ENCODE data around the gene RFX3. TPM values are rescaled to one million over a fixed set of nuclear protein-coding genes. Genes with fewer than 3 reads are reported as not detected.

Gene RFX3
- total RNA-seq, 2 donors from 2014 or later, result 27.5 to 28.2 TPM

DNA sequence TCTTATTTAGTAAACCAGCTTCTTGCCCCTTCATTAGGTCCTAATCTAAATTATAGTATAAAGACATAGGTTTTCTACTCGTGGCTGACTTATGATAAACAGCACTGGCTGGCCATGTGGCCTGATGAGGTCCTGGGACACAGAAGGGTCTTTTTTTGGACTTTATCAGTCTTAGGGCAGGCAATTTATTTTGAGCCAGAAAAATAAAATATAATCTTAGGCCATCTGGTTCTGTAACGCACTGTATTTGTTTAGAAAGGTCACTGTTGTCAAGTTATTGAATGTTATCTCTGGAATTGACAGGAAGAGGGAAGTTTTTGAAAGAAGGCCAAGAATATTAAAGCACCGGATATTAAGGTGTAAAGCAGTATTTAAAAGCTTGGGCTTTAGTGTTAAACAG is 53.9 kb downstream of the RFX3 start:
- Mint-ChIP-seq H3K36me3 (ENCODE audit: low read depth) (peaks cover 4% of the 10 kb centered on the region), H3K27ac (no peak overlapping the region), H3K27me3 (ENCODE audit: insufficient read depth) (no peaks in the 10 kb centered on the region), H3K9me3 (no peaks in the 10 kb centered on the region), H3K4me1 (peaks cover 10% of the 10 kb centered on the region), H3K4me3 (no peak overlapping the region)
- no peak overlapping the region for H3K9ac ChIP-seq (ENCODE audit: extremely low read depth, low read length, poor library complexity, severe bottlenecking)
- no peaks in the 10 kb centered on the region for H3K9me3 ChIP-seq (ENCODE audit: control insufficient read depth, low read length)
- H3K36me3 ChIP-seq (ENCODE audit: control insufficient read depth, insufficient read depth, low read length), result no peaks in the 10 kb centered on the region
- no peak overlapping the region for H3K27ac ChIP-seq (ENCODE audit: low read depth, low read length)
- no peak for DNase-seq
- no peak for TF ChIP-seq CTCF (conservative IDR thresholded peaks at IDR 0.05)
- no peaks in the 10 kb centered on the region for H3K4me1 ChIP-seq (ENCODE audit: control insufficient read depth, insufficient read depth, low read length)
- H3K27me3 ChIP-seq (ENCODE audit: control insufficient read depth, insufficient read depth, low read length, poor library complexity, severe bottlenecking), result no peaks in the 10 kb centered on the region
- no peak overlapping the region for H3K4me3 ChIP-seq (ENCODE audit: low read length)
- 92 to 100% methylated on average over 1 to 2 of the region's 3 CpGs for WGBS, 2 experiments (ENCODE audit: insufficient coverage in 1 of 2, insufficient read length in 1 of 2)

DNA sequence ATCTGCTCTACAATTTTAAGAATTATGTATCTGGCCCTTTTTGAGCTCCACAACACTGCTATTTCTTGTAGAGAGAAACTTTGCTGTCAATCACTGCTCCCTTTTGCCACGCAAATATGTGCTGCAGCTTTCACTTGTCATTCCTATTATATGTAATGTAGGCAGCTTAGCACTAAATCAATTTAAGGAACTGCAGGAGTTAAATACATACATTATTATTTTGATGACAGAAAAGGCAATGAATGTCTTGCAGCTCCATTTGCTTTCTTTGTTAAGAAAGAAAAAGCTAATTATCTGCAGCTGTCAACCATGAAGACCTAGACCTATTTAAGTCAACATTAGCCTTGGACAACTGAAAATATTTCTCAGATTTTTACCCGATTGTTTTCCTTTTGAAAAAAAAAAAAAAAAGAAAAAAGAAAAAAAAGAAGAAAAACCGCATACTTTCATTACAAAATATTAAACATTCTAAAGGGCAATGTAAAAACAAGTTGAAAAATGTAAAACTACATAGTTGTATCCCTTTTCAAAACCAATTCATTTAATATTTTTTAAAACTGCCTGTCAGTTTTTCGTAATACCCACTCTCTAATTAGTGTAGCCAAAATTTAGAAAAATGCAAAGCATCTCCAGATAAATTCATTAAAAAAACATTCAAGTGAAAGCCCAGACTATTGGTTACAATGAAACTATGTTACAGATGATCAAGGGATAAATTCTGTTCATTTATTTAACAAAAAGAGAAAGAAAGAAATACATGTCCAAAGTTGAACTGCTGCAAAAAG is 57.2 kb downstream of the RFX3 start:
- TF ChIP-seq CTCF (conservative IDR thresholded peaks at IDR 0.05), result no peak
- H3K9ac ChIP-seq (ENCODE audit: extremely low read depth, low read length, poor library complexity, severe bottlenecking), result no peak overlapping the region
- no peaks in the 10 kb centered on the region for H3K4me1 ChIP-seq (ENCODE audit: control insufficient read depth, insufficient read depth, low read length)
- DNase-seq, result no peak
- H3K9me3 ChIP-seq (ENCODE audit: control insufficient read depth, low read length), result no peaks in the 10 kb centered on the region
- no peak overlapping the region for H3K27ac Mint-ChIP-seq
- no peaks in the 10 kb centered on the region for H3K36me3 ChIP-seq (ENCODE audit: control insufficient read depth, insufficient read depth, low read length)
- H3K36me3 Mint-ChIP-seq (ENCODE audit: low read depth), result peaks cover 6% of the 10 kb centered on the region
- H3K4me3 ChIP-seq (ENCODE audit: low read length), result no peak overlapping the region
- no peak overlapping the region for H3K27ac ChIP-seq (ENCODE audit: low read depth, low read length)
- 83 to 86% methylated on average over 2 to 3 of the region's 4 CpGs for WGBS, 2 experiments (ENCODE audit: insufficient coverage in 1 of 2, insufficient read length in 1 of 2)
- no peaks in the 10 kb centered on the region for H3K27me3 Mint-ChIP-seq (ENCODE audit: insufficient read depth)
- H3K4me1 Mint-ChIP-seq, result peaks cover 10% of the 10 kb centered on the region
- no peaks in the 10 kb centered on the region for H3K9me3 Mint-ChIP-seq
- H3K27me3 ChIP-seq (ENCODE audit: control insufficient read depth, insufficient read depth, low read length, poor library complexity, severe bottlenecking), result no peaks in the 10 kb centered on the region
- no peak overlapping the region for H3K4me3 Mint-ChIP-seq

GRCh38 chr9:3467593-3468219 is 58.1 kb downstream of the RFX3 start:
- 61% methylated on average over 4 of the region's 4 CpGs; no CpG with 5 or more reads in 1 of the 2 experiments for WGBS, 2 experiments (ENCODE audit: insufficient coverage in 1 of 2, insufficient read length in 1 of 2)
- no peaks in the 10 kb centered on the region for H3K4me1 ChIP-seq (ENCODE audit: control insufficient read depth, insufficient read depth, low read length)
- Mint-ChIP-seq H3K36me3 (ENCODE audit: low read depth) (peaks cover 6% of the 10 kb centered on the region), H3K4me3 (no peak overlapping the region), H3K4me1 (peaks cover 3% of the 10 kb centered on the region), H3K27ac (no peak overlapping the region), H3K27me3 (ENCODE audit: insufficient read depth) (no peaks in the 10 kb centered on the region), H3K9me3 (no peaks in the 10 kb centered on the region)
- H3K9me3 ChIP-seq (ENCODE audit: control insufficient read depth, low read length), result no peaks in the 10 kb centered on the region
- no peak overlapping the region for H3K9ac ChIP-seq (ENCODE audit: extremely low read depth, low read length, poor library complexity, severe bottlenecking)
- H3K4me3 ChIP-seq (ENCODE audit: low read length), result no peak overlapping the region
- H3K36me3 ChIP-seq (ENCODE audit: control insufficient read depth, insufficient read depth, low read length), result no peaks in the 10 kb centered on the region
- DNase-seq, result peak; percentile 79
- peak; percentile 91 for TF ChIP-seq CTCF (conservative IDR thresholded peaks at IDR 0.05)
- no peak overlapping the region for H3K27ac ChIP-seq (ENCODE audit: low read depth, low read length)
- no peaks in the 10 kb centered on the region for H3K27me3 ChIP-seq (ENCODE audit: control insufficient read depth, insufficient read depth, low read length, poor library complexity, severe bottlenecking)
